Stomach (tissue), 9 donors: ENCODE measurements around the gene CXCL12. TPM values are rescaled to one million over a fixed set of nuclear protein-coding genes. Genes with fewer than 3 reads are reported as not detected.

ENCODE experiments used
- DNase-seq, 2 donors: peaks; one replicate each; pipeline versions ENCODE4 v3.0.0 to v3.0.0-alpha.2; 2013 to 2019
- H3K27ac ChIP-seq, 5 donors: fragments of 200-600 bp in 4 of 5; sonication (generic) in 4 of 5; one replicate each; pipeline ENCODE4 v1.5.1; 2013 to 2019; ENCODE audit warnings: mild to moderate bottlenecking in 1 of 5, moderate library complexity in 1 of 5
- H3K27me3 ChIP-seq, 3 donors: fragments of 200-600 bp; sonication (generic); one replicate each; pipeline ENCODE4 v1.5.1; 2017 to 2019; ENCODE audit warnings: mixed run types in 1 of 3
- H3K36me3 ChIP-seq, 4 donors: fragments of 200-600 bp; sonication (generic); 1 replicate in 3 of 4; 2 replicates in 1 of 4; pipeline ENCODE4 v1.5.1; 2016 to 2019
- H3K4me1 ChIP-seq, 4 donors: fragments of 200-600 bp; sonication (generic); one replicate each; pipeline ENCODE4 v1.5.1; 2016 to 2019
- H3K4me3 ChIP-seq, 4 donors: fragments of 200-600 bp; sonication (generic) in 3 of 4; one replicate each; pipeline ENCODE4 v1.5.1; 2016 to 2019; ENCODE audit warnings: mild to moderate bottlenecking in 1 of 4
- H3K9me3 ChIP-seq, 4 donors: fragments of 200-600 bp; sonication (generic); one replicate each; pipeline ENCODE4 v1.5.1; 2016 to 2019
- CTCF ChIP-seq, 7 experiments: fragments of 450-650 bp in 4 of 7; fragments of 200-600 bp in 3 of 7; sonication (generic) in 3 of 7; IDR thresholded peaks; one replicate each; pipeline ENCODE4 v1.5.1; 2016 to 2019; ENCODE audit warnings: antibody characterized with exemption in 7 of 7, control low read depth in 2 of 7, mild to moderate bottlenecking in 1 of 7
- EP300 ChIP-seq: sonication (generic); formaldehyde crosslinking; IDR thresholded peaks from one replicate; pipeline ENCODE4 v1.6.1; 2017; ENCODE audit warnings: antibody characterized with exemption
- POLR2A ChIP-seq, 4 donors: fragments of 450-650 bp; IDR thresholded peaks; one replicate each; pipeline ENCODE4 v1.6.1; 2016; ENCODE audit warnings: antibody characterized with exemption in 4 of 4, control low read depth in 2 of 4, mild to moderate bottlenecking in 1 of 4, moderate library complexity in 1 of 4
- POLR2AphosphoS5 ChIP-seq, 3 donors: sonication (generic); formaldehyde crosslinking; IDR thresholded peaks; one replicate each; pipeline ENCODE4 v1.6.1; 2016; ENCODE audit warnings: antibody characterized with exemption in 3 of 3
- WGBS, 5 donors: extraction: QIAGEN DNeasy Blood & Tissue Kit in 3 of 5; methylation state at CpG; one replicate each; pipeline versions ENCODE4 v1.1.5 to v1.1.7; 2013 to 2018; 5-methylcytosine and 5-hydroxymethylcytosine counted together
- intact Hi-C: fragments of 100-400 bp; cut with DNase I; formaldehyde crosslinking; loops from one replicate; pipeline ENCODE4 v1.15.1; 2023; ENCODE audit warnings: low total_unique reads
- polyA plus RNA-seq, 3 donors: library from polyadenylated mRNA; stranded (reverse); fragments of 200-250 nt; gene quantifications; one replicate each; pipeline ENCODE4 v1.2.3, GENCODE V29; 2013
- total RNA-seq, 5 donors: library from RNA; depleted of rRNA; stranded (reverse); fragments of >200 nt; gene quantifications; one replicate each; pipeline versions ENCODE4 v1.1.0 to v1.2.3, GENCODE V29; 2014 to 2016
- donor health status: healthy with polysubstance abuse.
- donor health status: Bipolar disorder and iron deficiency.
- donor health status: healthy.

CXCL12 gene
- total and polyA plus RNA-seq, 8 donors: 5.8 to 52.3 (median 12.9) TPM

GRCh38 chr10:44376472-44377099 lies 8.3 kb downstream of the CXCL12 start:
- H3K36me3 ChIP-seq: peaks cover 0 to 51% (median 25%) of the 10 kb centered on the region in 4 donors
- WGBS, 5 donors: 57 to 74% (median 68%) methylated on average over 7 of the region's 7 CpGs

DNA sequence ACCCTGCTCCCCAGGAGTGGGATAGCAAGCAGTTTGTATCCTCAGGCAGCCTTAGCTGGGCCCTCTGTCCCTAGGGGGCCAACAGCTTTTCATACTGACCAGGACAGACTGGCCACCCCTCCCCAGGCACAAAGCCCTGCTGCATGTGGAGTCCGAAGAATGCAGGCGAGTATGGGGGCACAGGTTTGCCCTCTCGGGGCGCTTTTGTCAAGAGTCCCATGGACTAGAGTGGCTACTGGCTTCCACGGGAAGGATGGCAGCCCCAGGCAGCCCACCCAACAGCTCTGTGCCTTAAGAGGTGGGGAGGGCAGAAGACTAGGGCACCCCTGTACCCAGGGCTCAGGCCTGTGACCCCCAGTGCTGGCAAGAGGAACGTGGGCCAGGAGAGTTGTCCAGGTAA lies 10.7 kb downstream of the CXCL12 start:
- intact Hi-C loops: no loop called here
- 58 to 94% (median 86%) methylated on average over 2 to 6 of the region's 6 CpGs for WGBS, 5 donors
- TF ChIP-seq POLR2AphosphoS5 (IDR thresholded peaks at IDR 0.05): no peak
- no peak for TF ChIP-seq POLR2A (IDR thresholded peaks at IDR 0.05)
- TF ChIP-seq CTCF (IDR thresholded peaks at IDR 0.05): no peak

More at GRCh38 chr10:44376472-44377099, 8.3 kb downstream of the CXCL12 start:
- no peaks in the 10 kb centered on the region for H3K9me3 ChIP-seq
- H3K27me3 ChIP-seq: no peaks in the 10 kb centered on the region
- TF ChIP-seq EP300 (no peak), CTCF (IDR thresholded peaks at IDR 0.05) (no peak), POLR2AphosphoS5 (IDR thresholded peaks at IDR 0.05) (no peak), POLR2A (IDR thresholded peaks at IDR 0.05) (no peak)
- H3K4me3 ChIP-seq: no peak overlapping the region
- intact Hi-C loops: no loop called here
- no peak overlapping the region for H3K27ac ChIP-seq
- DNase-seq: no peak
- H3K4me1 ChIP-seq: no peaks in the 10 kb centered on the region

GRCh38 chr10:44373341-44373995 lies 11.4 kb downstream of the CXCL12 start:
- Histone ChIP-seq H3K4me3 (no peak overlapping the region), H3K4me1 (no peaks in the 10 kb centered on the region), H3K27ac (no peak overlapping the region), H3K36me3 (peaks cover 0 to 52% (median 23%) of the 10 kb centered on the region in 4 donors), H3K27me3 (no peaks in the 10 kb centered on the region), H3K9me3 (no peaks in the 10 kb centered on the region)
- WGBS, 5 donors: 88 to 94% (median 91%) methylated on average over 25 to 27 of the region's 27 CpGs
- intact Hi-C loops: no loop called here
- TF ChIP-seq POLR2A (IDR thresholded peaks at IDR 0.05) (no peak), CTCF (IDR thresholded peaks at IDR 0.05) (no peak), POLR2AphosphoS5 (IDR thresholded peaks at IDR 0.05) (no peak), EP300 (no peak)
- DNase-seq: no peak

More for the DNA sequence above, 10.7 kb downstream of the CXCL12 start:
- no peak for DNase-seq
- Histone ChIP-seq H3K4me3 (no peak overlapping the region), H3K27ac (no peak overlapping the region), H3K27me3 (no peaks in the 10 kb centered on the region), H3K36me3 (peaks cover 0 to 51% (median 25%) of the 10 kb centered on the region in 4 donors), H3K9me3 (no peaks in the 10 kb centered on the region), H3K4me1 (no peaks in the 10 kb centered on the region)

DNA sequence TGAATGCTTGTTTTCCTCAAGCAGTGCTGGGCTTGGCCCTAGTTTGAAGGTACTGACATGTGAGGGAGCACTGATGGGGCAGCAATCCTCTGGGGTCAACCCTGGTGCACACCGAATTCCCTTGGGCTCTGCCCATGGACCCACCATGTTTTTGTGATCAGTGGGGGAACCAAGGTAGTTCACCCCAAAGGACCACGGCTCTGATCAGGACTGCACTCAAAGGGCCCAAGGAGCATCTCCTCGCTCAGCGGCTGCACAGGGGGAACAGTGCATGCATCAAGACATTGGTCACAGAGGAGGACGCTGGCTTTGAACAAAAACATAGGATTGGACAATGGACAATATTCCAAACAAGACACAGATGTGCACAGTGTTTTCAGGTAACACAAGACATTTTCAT lies 12.7 kb downstream of the CXCL12 start:
- TF ChIP-seq POLR2AphosphoS5 (IDR thresholded peaks at IDR 0.05) (no peak), EP300 (no peak), CTCF (IDR thresholded peaks at IDR 0.05) (no peak)
- WGBS, 5 donors: 89 to 95% (median 95%) methylated on average over 5 of the region's 5 CpGs
- no peaks in the 10 kb centered on the region for H3K4me1 ChIP-seq
- H3K27ac ChIP-seq: no peak overlapping the region
- no peaks in the 10 kb centered on the region for H3K27me3 ChIP-seq
- no peak overlapping the region for H3K4me3 ChIP-seq
- intact Hi-C loops: no loop called here
- H3K36me3 ChIP-seq: peaks cover 0 to 41% (median 16%) of the 10 kb centered on the region in 4 donors
- no peaks in the 10 kb centered on the region for H3K9me3 ChIP-seq
- DNase-seq: no peak
